ENCODE data around the gene G0S2. TPM values are rescaled to one million over a fixed set of nuclear protein-coding genes. Genes with fewer than 3 reads are reported as not detected.

G0S2 gene
- total and polyA plus RNA-seq, 10 of the 15 experiments (the other 5 are each of a cell fraction or from before 2014, with no cell fraction given) = 0.07 to 0.51 (median 0.23) TPM

DNA sequence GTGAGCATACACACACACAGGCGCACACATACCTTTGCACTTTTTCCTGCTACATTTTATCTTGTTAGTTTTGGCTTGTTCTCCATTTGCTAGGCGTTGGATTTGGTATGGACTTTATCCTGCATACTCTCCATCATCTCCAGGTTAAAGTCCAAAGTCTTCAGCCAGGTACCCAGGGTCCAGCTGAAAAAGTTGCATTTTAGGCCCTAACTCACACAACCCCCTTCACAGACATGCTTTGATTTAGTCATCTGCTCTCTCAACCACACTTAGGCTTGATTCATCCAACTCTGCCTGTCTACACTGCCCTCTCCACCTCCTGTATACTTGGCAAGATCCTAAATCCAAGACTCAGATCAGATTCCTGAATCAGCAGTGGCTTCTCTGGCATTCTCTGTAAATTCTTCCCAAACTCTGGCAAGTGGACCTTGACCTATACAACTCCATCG, 12.3 kb upstream of the G0S2 start (continued):
- TF ChIP-seq SRF (IDR thresholded peaks at IDR 0.05; ENCODE audit: low read depth in 2 of 2, low read length in 2 of 2) (no peak), SMAD5 (IDR thresholded peaks at IDR 0.05; ENCODE audit: low read depth) (no peak)

DNA sequence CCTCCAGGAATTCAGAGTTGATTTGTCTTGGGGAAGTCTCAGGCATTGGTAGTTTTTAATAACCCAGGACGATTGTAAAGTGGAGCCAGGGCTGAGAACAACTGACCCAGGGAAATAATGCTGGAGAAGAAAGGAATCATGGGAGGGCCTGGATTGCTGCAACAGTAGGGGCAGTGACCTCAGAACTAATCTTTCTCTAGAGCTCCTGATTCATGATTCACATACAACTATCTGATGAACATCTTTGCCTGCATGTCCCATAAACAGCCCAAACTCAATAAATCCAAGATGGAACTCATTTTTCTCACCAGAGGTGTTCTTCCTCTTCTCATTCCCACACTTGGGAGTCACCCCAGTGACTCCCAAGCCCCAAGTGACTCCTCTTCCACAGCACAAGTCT, 8.1 kb upstream of the G0S2 start:
- Histone ChIP-seq H4K20me1 (ENCODE audit: control insufficient read depth, insufficient read depth) (no peaks in the 10 kb centered on the region), H3K4me1 (ENCODE audit: control insufficient read depth, insufficient read depth, low read length) (no peaks in the 10 kb centered on the region; the same call in 1 of the 2 replicates), H3K79me2 (ENCODE audit: control insufficient read depth, insufficient read depth, low read length) (no peaks in the 10 kb centered on the region), H3K9me3 (replicated peaks; ENCODE audit: control insufficient read depth, insufficient read depth, low read length) (no peaks in the 10 kb centered on the region), H3K27me3 (replicated peaks in 1 of 2; ENCODE audit: control insufficient read depth in 2 of 2, insufficient read depth in 2 of 2, low read length in 1 of 2) (no peaks in the 10 kb centered on the region), H3K27ac (ENCODE audit: control insufficient read depth, insufficient read depth) (no peak overlapping the region), H3K36me3 (ENCODE audit: control insufficient read depth in 2 of 2, insufficient read depth in 2 of 2, low read length in 1 of 2) (no peaks in the 10 kb centered on the region), H3K4me2 (ENCODE audit: control insufficient read depth, insufficient read depth) (no peak overlapping the region), H3K4me3 (no peak overlapping the region), H3K9ac (ENCODE audit: control insufficient read depth, insufficient read depth, low read length) (no peak overlapping the region), H2AFZ (ENCODE audit: control insufficient read depth, low read depth, low read length) (no peak overlapping the region)
- ChIA-PET POLR2A (interaction anchor here (1.1 to 2.7 kb wide), 2 partner anchors 9 to 15 kb away, joined by 3 to 12 read pairs; partner anchors contain the start of gene LAMB3), CTCF (interaction anchor here (1.0 to 5.6 kb wide), 3 partner anchors 13 to 25 kb away, joined by 3 to 30 read pairs (median 15); no protein-coding TSS in a partner anchor), RAD21 (ENCODE audit: unreplicated experiment) (interaction anchor here (0.7 to 2.7 kb wide), 3 partner anchors 8 to 18 kb away, joined by 3 to 9 read pairs (median 4); partner anchors contain the start of gene G0S2), SMC1A (ENCODE audit: uncharacterized antibody, unreplicated experiment) (interaction anchor here (1.2 to 4.5 kb wide), 4 partner anchors 14 to 82 kb away, joined by 4 to 33 read pairs (median 5); partner anchors contain the start of gene LAMB3)
- no TSS peak for BruUV-seq (replicated peaks)
- FAIRE-seq (no peak), ATAC-seq (no peak), DNase-seq (ENCODE audit: low read depth, low spot score) (no peak)
- 0% methylated on average over 1 of the region's 1 CpG for WGBS (ENCODE audit: insufficient coverage, insufficient replicate concordance, low lambda C conversion rate, missing lambda C conversion rate)
- in situ Hi-C loops (cut with MboI) = no loop called here
- intact Hi-C loops (cut with micrococcal nuclease; ENCODE audit: unreplicated experiment) = no loop called here
- TF ChIP-seq, protein P1, sequence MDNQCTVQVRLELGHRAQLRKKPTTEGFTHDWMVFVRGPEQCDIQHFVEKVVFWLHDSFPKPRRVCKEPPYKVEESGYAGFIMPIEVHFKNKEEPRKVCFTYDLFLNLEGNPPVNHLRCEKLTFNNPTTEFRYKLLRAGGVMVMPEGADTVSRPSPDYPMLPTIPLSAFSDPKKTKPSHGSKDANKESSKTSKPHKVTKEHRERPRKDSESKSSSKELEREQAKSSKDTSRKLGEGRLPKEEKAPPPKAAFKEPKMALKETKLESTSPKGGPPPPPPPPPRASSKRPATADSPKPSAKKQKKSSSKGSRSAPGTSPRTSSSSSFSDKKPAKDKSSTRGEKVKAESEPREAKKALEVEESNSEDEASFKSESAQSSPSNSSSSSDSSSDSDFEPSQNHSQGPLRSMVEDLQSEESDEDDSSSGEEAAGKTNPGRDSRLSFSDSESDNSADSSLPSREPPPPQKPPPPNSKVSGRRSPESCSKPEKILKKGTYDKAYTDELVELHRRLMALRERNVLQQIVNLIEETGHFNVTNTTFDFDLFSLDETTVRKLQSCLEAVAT (IDR thresholded peaks at IDR 0.05) = no peak
- TF ChIP-seq BCL11A (IDR thresholded peaks at IDR 0.05; ENCODE audit: low read depth, low read length) (no peak), TARDBP (IDR thresholded peaks at IDR 0.05; ENCODE audit: borderline replicate concordance) (no peak), ZNF622 (IDR thresholded peaks at IDR 0.05) (no peak), SUPT20H (IDR thresholded peaks at IDR 0.05; ENCODE audit: borderline replicate concordance, control insufficient read depth, low read depth, low read length) (no peak), CEBPB (IDR thresholded peaks at IDR 0.05; ENCODE audit: borderline replicate concordance in 1 of 2, low read depth in 2 of 2, low read length in 2 of 2) (no peak), BHLHE40 (IDR thresholded peaks at IDR 0.05; ENCODE audit: borderline replicate concordance in 1 of 2, low read depth in 2 of 2, low read length in 1 of 2) (no peak), RAD21 (IDR thresholded peaks at IDR 0.05; ENCODE audit: insufficient read depth, low read depth, low read length) (no peak), POLR2AphosphoS2 (IDR thresholded peaks at IDR 0.05; ENCODE audit: low read depth, low read length) (no peak), PAX5 (IDR thresholded peaks at IDR 0.05; ENCODE audit: borderline replicate concordance, low read depth, low read length) (no peak), MYC (IDR thresholded peaks at IDR 0.05; ENCODE audit: insufficient read depth, insufficient read length, insufficient replicate concordance, low read length, severe bottlenecking) (no peak), NFYA (IDR thresholded peaks at IDR 0.05; ENCODE audit: borderline replicate concordance, low read depth, low read length) (no peak), NFXL1 (IDR thresholded peaks at IDR 0.05; ENCODE audit: borderline replicate concordance) (no peak), RB1 (IDR thresholded peaks at IDR 0.05; ENCODE audit: borderline replicate concordance) (no peak), STAT1 (conservative IDR thresholded peaks at IDR 0.05) (no peak), HCFC1 (IDR thresholded peaks at IDR 0.05; ENCODE audit: low read length) (no peak)
- TF ChIP-seq, protein P2, sequence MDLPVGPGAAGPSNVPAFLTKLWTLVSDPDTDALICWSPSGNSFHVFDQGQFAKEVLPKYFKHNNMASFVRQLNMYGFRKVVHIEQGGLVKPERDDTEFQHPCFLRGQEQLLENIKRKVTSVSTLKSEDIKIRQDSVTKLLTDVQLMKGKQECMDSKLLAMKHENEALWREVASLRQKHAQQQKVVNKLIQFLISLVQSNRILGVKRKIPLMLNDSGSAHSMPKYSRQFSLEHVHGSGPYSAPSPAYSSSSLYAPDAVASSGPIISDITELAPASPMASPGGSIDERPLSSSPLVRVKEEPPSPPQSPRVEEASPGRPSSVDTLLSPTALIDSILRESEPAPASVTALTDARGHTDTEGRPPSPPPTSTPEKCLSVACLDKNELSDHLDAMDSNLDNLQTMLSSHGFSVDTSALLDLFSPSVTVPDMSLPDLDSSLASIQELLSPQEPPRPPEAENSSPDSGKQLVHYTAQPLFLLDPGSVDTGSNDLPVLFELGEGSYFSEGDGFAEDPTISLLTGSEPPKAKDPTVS (IDR thresholded peaks at IDR 0.05; ENCODE audit: low read depth, low read length) = no peak
- TF ChIP-seq, protein P3, sequence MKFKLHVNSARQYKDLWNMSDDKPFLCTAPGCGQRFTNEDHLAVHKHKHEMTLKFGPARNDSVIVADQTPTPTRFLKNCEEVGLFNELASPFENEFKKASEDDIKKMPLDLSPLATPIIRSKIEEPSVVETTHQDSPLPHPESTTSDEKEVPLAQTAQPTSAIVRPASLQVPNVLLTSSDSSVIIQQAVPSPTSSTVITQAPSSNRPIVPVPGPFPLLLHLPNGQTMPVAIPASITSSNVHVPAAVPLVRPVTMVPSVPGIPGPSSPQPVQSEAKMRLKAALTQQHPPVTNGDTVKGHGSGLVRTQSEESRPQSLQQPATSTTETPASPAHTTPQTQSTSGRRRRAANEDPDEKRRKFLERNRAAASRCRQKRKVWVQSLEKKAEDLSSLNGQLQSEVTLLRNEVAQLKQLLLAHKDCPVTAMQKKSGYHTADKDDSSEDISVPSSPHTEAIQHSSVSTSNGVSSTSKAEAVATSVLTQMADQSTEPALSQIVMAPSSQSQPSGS (IDR thresholded peaks at IDR 0.05; ENCODE audit: low read length) = no peak

Data from GM12878 (cell line).